PFSK-1 (cell line): ENCODE results near the gene MIPEP.

ENCODE experiments used
- POLR2AphosphoS5 ChIP-seq: IDR thresholded peaks from 2 replicates; pipeline ENCODE4 v1.6.1; 2012; ENCODE audit warnings: low read depth, mild to moderate bottlenecking, control low read depth, low read length, moderate library complexity
- REST ChIP-seq, 2 experiments: IDR thresholded peaks; 2 replicates each; pipeline versions ENCODE4 v1.6.1 to v1.8.0; 2011 to 2012; ENCODE audit warnings: low read depth in 2 of 2, low read length in 2 of 2, control low read depth in 1 of 2, inconsistent platforms in 1 of 2, mild to moderate bottlenecking in 1 of 2, moderate library complexity in 1 of 2; ENCODE audit not compliant: insufficient read depth in 1 of 2
- TAF1 ChIP-seq: IDR thresholded peaks from 2 replicates; pipeline ENCODE4 v1.6.1; 2012; ENCODE audit warnings: low read length, control low read depth, borderline replicate concordance; ENCODE audit not compliant: insufficient read depth

GRCh38 chr13:23769401-23769800 is 119.8 kb downstream of the MIPEP start:
- TF ChIP-seq TAF1 (no peak), POLR2AphosphoS5 (no peak), REST (IDR thresholded peaks at IDR 0.05; ENCODE audit: insufficient read depth in 1 of 2, low read depth in 2 of 2, low read length in 2 of 2) (no peak)
